KMS-11 (cell line): ENCODE results near the gene IL9.

Experiments
- H2AFZ ChIP-seq: fragments of 200-600 bp; sonication (generic); 2 replicates; pipeline ENCODE4 v1.6.1; 2016; ENCODE audit warnings: antibody characterized with exemption, mixed run types, low read depth
- H3K27ac ChIP-seq: fragments of 200-600 bp; sonication (generic); 2 replicates; pipeline ENCODE4 v1.6.1; 2016; ENCODE audit warnings: mild to moderate bottlenecking, mixed run types
- H3K27me3 ChIP-seq: fragments of 200-600 bp; sonication (generic); 2 replicates; pipeline ENCODE4 v1.6.1; 2017; ENCODE audit warnings: mild to moderate bottlenecking, low read depth, mixed run types, moderate library complexity; ENCODE audit not compliant: insufficient read depth
- H3K36me3 ChIP-seq: fragments of 200-600 bp; sonication (generic); 2 replicates; pipeline ENCODE4 v1.6.1; 2017; ENCODE audit warnings: mild to moderate bottlenecking, mixed run types; ENCODE audit not compliant: insufficient read depth
- H3K4me1 ChIP-seq: fragments of 200-600 bp; sonication (generic); 2 replicates; pipeline ENCODE4 v1.6.1; 2016; ENCODE audit warnings: mild to moderate bottlenecking, low read depth, mixed run types; ENCODE audit not compliant: poor library complexity, severe bottlenecking
- H3K4me2 ChIP-seq: fragments of 200-600 bp; sonication (generic); 2 replicates; pipeline ENCODE4 v1.7.0; 2016; ENCODE audit warnings: mild to moderate bottlenecking, mixed run types
- H3K4me3 ChIP-seq: fragments of 200-600 bp; sonication (generic); IDR thresholded peaks from 2 replicates; pipeline ENCODE4 v1.6.1; 2017; ENCODE audit warnings: low read depth, low read length, mixed read lengths; ENCODE audit not compliant: insufficient read depth
- H3K79me2 ChIP-seq: fragments of 200-600 bp; sonication (generic); 2 replicates; pipeline ENCODE4 v1.6.1; 2016; ENCODE audit warnings: low read depth, mixed run types; ENCODE audit not compliant: insufficient read depth
- H3K9ac ChIP-seq: fragments of 200-600 bp; sonication (generic); 2 replicates; pipeline ENCODE4 v1.6.1; 2016; ENCODE audit warnings: mild to moderate bottlenecking, mixed run types
- H4K20me1 ChIP-seq: fragments of 200-600 bp; sonication (generic); 2 replicates; pipeline ENCODE4 v1.6.1; 2016; ENCODE audit warnings: mild to moderate bottlenecking, mixed run types; ENCODE audit not compliant: insufficient read depth
- CTCF ChIP-seq: fragments of 200-600 bp; sonication (generic); conservative IDR thresholded peaks from 2 replicates; pipeline ENCODE4 v1.6.1; 2017; ENCODE audit warnings: low read depth, mild to moderate bottlenecking, antibody characterized with exemption, low read length, moderate library complexity, mixed read lengths

The IL9 gene

GRCh38 chr5:135895474-135896006 lies at the start of gene IL9:
Gene IL9, minus strand, starts transcription at chr5:135895841. Its CDS starts 25 bp downstream, at chr5:135895816.
- TF ChIP-seq CTCF: no peak
- H3K36me3 ChIP-seq: no peaks in the 10 kb centered on the region
- H4K20me1 ChIP-seq: no peaks in the 10 kb centered on the region
- H3K4me3 ChIP-seq: no peak within 1 kb of the TSS
- no peaks in the 10 kb centered on the region for H3K79me2 ChIP-seq
- H3K9ac ChIP-seq: no peak within 1 kb of the TSS
- H3K27ac ChIP-seq: no peak within 1 kb of the TSS
- H3K4me2 ChIP-seq: no peak within 1 kb of the TSS
- H2AFZ ChIP-seq: no peak within 1 kb of the TSS
- H3K4me1 ChIP-seq: peaks cover 17% of the 10 kb centered on the region
- no peaks in the 10 kb centered on the region for H3K27me3 ChIP-seq

- no peak overlapping the region for H3K4me2 ChIP-seq
- TF ChIP-seq CTCF: peak; percentile 79
Observed at GRCh38 chr5:135944967-135945560, 49.4 kb upstream of the IL9 start.

GRCh38 chr5:135944564-135944963 lies 48.9 kb upstream of the IL9 start:
- Histone ChIP-seq H3K36me3 (no peaks in the 10 kb centered on the region), H3K27ac (no peak overlapping the region), H2AFZ (no peak overlapping the region), H3K4me2 (no peak overlapping the region), H3K4me3 (no peak overlapping the region), H3K27me3 (no peaks in the 10 kb centered on the region), H3K79me2 (no peaks in the 10 kb centered on the region), H4K20me1 (no peaks in the 10 kb centered on the region), H3K9ac (no peak overlapping the region), H3K4me1 (no peaks in the 10 kb centered on the region)
- no peak for TF ChIP-seq CTCF

More at GRCh38 chr5:135944967-135945560, 49.4 kb upstream of the IL9 start:
- H3K27ac ChIP-seq: no peak overlapping the region
- no peaks in the 10 kb centered on the region for H3K27me3 ChIP-seq
- no peaks in the 10 kb centered on the region for H4K20me1 ChIP-seq
- H2AFZ ChIP-seq: no peak overlapping the region
- no peak overlapping the region for H3K9ac ChIP-seq
- no peaks in the 10 kb centered on the region for H3K4me1 ChIP-seq
- H3K36me3 ChIP-seq: no peaks in the 10 kb centered on the region
- no peaks in the 10 kb centered on the region for H3K79me2 ChIP-seq
- no peak overlapping the region for H3K4me3 ChIP-seq

- no peak for TF ChIP-seq CTCF
- H3K4me2 ChIP-seq: no peak overlapping the region
- H4K20me1 ChIP-seq: no peaks in the 10 kb centered on the region
- H3K4me1 ChIP-seq: no peaks in the 10 kb centered on the region
- no peak overlapping the region for H3K27ac ChIP-seq
- H2AFZ ChIP-seq: no peak overlapping the region
- no peaks in the 10 kb centered on the region for H3K79me2 ChIP-seq
- no peak overlapping the region for H3K4me3 ChIP-seq
- H3K9ac ChIP-seq: no peak overlapping the region
- no peaks in the 10 kb centered on the region for H3K36me3 ChIP-seq
- H3K27me3 ChIP-seq: no peaks in the 10 kb centered on the region
Observed at GRCh38 chr5:135942202-135942771, 46.6 kb upstream of the IL9 start.
